ENCODE measurements around the gene OR13C5.

OR13C5 gene

GRCh38 chr9:104577263-104577662, 21.9 kb downstream of the OR13C5 start:
- H3K27ac Mint-ChIP-seq = no peak overlapping the region
- H3K9me3 Mint-ChIP-seq = peaks cover 12% of the 10 kb centered on the region
- no peaks in the 10 kb centered on the region for H3K4me1 Mint-ChIP-seq (ENCODE audit: low read depth)
- no peaks in the 10 kb centered on the region for H3K27me3 Mint-ChIP-seq
- H3K36me3 Mint-ChIP-seq (ENCODE audit: low read depth) = no peaks in the 10 kb centered on the region
- DNase-seq = no peak
- no peak overlapping the region for H3K4me3 Mint-ChIP-seq

GRCh38 chr9:104575456-104575855, 23.8 kb downstream of the OR13C5 start:
- Mint-ChIP-seq H3K27ac (no peak overlapping the region), H3K9me3 (peaks cover 12% of the 10 kb centered on the region), H3K4me3 (no peak overlapping the region), H3K4me1 (ENCODE audit: low read depth) (no peaks in the 10 kb centered on the region), H3K36me3 (ENCODE audit: low read depth) (no peaks in the 10 kb centered on the region), H3K27me3 (no peaks in the 10 kb centered on the region)
- no peak for DNase-seq

DNA sequence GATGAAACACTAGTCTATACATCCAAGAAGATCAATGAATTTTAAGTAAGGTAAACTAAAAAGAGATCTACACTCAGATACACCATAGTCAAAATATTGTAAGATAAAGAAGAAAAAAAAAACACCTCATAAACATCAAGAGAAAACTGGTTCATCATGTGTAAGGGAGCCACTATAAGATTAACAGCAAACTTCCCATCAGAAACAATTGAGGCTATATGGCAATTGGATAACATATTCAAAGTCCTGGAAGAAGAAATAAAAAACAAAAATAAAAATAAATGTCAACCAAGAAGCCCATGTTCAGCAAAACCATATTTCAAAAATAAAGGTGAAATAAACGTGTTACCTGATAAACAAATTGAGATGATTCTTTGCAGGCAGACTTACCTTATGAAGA, 26.6 kb downstream of the OR13C5 start:
- Mint-ChIP-seq H3K27ac (no peak overlapping the region), H3K27me3 (no peaks in the 10 kb centered on the region), H3K4me3 (no peak overlapping the region), H3K9me3 (peaks cover 16% of the 10 kb centered on the region), H3K36me3 (ENCODE audit: low read depth) (no peaks in the 10 kb centered on the region), H3K4me1 (ENCODE audit: low read depth) (no peaks in the 10 kb centered on the region)
- DNase-seq = no peak

DNA sequence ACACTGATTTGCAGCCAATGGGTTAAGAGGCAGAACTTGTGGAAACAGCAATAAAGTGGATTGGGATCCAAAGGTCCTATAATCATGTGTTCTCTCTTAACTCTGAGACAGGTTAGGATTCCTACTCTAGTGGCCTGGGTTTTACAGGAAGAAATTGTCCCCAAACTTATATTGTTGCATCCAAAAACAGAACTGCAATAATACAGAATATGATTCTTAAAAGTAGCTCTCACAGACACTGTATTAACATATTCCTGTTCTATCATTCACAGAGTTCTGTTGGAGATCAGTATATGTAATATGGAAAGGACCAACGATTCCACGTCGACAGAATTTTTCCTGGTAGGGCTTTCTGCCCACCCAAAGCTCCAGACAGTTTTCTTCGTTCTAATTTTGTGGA, 30.3 kb downstream of the OR13C5 start, which contains the start of gene OR13C8:
Gene OR13C8, plus strand, starts transcription at position 301 of the 400 bp plus-strand sequence. Its CDS starts 0 bp downstream, at position 301.
- H3K36me3 Mint-ChIP-seq (ENCODE audit: low read depth) = no peaks in the 10 kb centered on the region
- no peaks in the 10 kb centered on the region for H3K27me3 Mint-ChIP-seq
- DNase-seq = no peak
- H3K9me3 Mint-ChIP-seq = peaks cover 16% of the 10 kb centered on the region
- no peak within 1 kb of the TSS for H3K27ac Mint-ChIP-seq
- no peak within 1 kb of the TSS for H3K4me3 Mint-ChIP-seq
- H3K4me1 Mint-ChIP-seq (ENCODE audit: low read depth) = no peaks in the 10 kb centered on the region

DNA sequence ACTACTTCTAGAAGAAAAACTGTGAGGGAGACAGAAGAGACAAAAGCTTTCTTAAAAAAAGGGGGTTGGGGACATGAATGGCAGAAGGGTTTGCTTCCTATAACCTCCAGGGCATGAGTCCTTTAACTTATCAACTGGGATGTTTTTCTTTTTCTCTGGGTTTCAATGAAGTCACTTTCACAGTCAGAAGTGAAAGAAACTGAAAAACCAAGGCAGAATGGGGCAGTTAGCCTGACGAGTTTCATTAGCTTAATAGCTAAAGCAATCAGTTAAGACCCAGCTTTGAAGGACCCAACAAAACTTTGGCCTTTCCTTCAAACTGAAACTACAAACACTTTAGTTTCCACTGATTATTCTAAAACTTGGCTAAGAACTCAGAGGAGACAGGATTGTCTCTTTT, 34.9 kb downstream of the OR13C5 start:
- Mint-ChIP-seq H3K9me3 (peaks cover 5% of the 10 kb centered on the region), H3K27me3 (no peaks in the 10 kb centered on the region), H3K4me3 (no peak overlapping the region)

DNA sequence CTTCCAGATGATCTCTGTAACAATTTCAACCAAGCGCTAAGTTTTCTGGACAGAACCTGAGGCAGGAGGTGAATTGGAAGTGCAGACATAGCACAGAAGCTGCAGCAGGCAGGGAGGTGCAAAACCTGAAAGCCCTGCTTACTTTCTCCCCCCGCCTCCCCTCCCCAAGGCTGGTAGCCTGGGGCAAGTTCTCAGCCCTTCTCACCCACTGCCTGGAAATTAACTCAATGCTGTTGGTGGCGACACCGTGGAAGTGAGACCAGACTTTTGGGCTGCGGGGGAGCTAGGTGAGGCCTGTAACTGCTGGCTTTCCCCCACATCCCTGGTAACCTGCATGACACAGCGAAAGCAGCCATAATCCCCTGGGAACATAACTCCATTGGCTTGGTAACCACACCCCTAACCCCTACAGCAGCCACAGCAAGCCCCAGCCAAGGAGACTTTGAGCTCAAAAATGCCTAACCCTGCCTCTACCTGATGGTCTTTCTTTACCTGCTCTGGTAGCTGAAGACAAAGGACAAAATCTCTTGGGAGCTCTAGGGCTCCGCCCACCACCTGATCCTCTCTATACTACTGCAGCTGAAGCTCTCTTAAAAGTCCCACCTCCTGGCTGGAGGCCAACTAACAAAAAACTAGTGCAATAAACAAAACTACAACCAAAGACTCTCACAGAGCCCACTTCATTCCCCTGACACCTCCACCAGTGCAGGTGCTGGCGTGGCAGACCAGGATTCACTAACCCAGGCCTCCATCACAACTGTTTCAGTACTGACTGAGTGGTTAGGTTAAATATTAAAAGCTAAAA, 42.2 kb downstream of the OR13C5 start:
- Mint-ChIP-seq H3K36me3 (ENCODE audit: low read depth) (no peaks in the 10 kb centered on the region), H3K9me3 (peaks cover 16% of the 10 kb centered on the region)

More for the DNA sequence above, 34.9 kb downstream of the OR13C5 start:
- H3K4me1 Mint-ChIP-seq (ENCODE audit: low read depth) = no peaks in the 10 kb centered on the region
- H3K27ac Mint-ChIP-seq = no peak overlapping the region
- no peak for DNase-seq
- H3K36me3 Mint-ChIP-seq (ENCODE audit: low read depth) = no peaks in the 10 kb centered on the region

DNA sequence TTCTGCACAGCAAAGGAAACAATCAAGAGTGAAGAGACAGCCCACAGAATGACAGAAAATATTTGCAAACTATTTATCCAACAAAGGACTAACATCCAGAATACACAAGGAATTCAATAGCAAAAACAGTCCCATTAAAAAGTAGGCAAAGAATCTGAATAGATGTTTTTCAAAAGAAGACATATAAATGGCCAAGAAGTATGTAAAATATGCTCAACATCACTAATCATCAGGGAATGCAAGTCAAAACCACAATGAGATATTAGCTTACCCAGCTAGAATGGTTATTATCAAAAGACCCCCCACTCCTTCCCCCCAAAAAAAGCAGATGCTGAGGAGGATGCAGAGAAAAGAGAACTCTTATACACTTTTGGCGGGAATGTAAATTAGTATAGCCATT, 43.7 kb downstream of the OR13C5 start:
- Mint-ChIP-seq H3K9me3 (peaks cover 16% of the 10 kb centered on the region), H3K27me3 (no peaks in the 10 kb centered on the region), H3K36me3 (ENCODE audit: low read depth) (no peaks in the 10 kb centered on the region), H3K27ac (no peak overlapping the region), H3K4me1 (ENCODE audit: low read depth) (no peaks in the 10 kb centered on the region), H3K4me3 (no peak overlapping the region)
- no peak for DNase-seq

More for the DNA sequence above, 42.2 kb downstream of the OR13C5 start:
- H3K27me3 Mint-ChIP-seq = no peaks in the 10 kb centered on the region
- H3K27ac Mint-ChIP-seq = no peak overlapping the region
- H3K4me1 Mint-ChIP-seq (ENCODE audit: low read depth) = no peaks in the 10 kb centered on the region
- no peak overlapping the region for H3K4me3 Mint-ChIP-seq
- no peak for DNase-seq

DNA sequence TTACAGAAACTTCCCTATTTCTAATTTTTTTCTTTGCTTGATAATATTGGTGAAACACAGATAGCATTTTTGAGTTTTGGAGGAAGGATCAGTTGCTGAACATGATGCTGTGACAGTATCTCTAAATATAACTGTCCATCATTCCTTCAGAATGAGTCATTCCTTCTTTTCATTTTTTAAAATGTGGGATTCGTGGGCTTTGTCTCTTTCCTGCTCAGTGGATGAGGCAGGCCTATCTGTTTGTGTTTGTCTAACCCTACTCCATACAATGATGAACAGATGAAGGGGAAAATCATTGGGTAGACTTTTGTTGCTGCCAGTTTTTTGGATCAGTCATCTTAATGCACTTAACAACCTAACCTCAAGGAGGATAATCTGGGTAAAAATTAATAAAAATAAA, 46.0 kb downstream of the OR13C5 start:
- H3K27me3 Mint-ChIP-seq = no peaks in the 10 kb centered on the region
- no peak for DNase-seq
- H3K4me3 Mint-ChIP-seq = no peak overlapping the region
- H3K27ac Mint-ChIP-seq = no peak overlapping the region
- peaks cover 5% of the 10 kb centered on the region for H3K9me3 Mint-ChIP-seq
- H3K4me1 Mint-ChIP-seq (ENCODE audit: low read depth) = no peaks in the 10 kb centered on the region
- no peaks in the 10 kb centered on the region for H3K36me3 Mint-ChIP-seq (ENCODE audit: low read depth)
